Transverse colon (tissue), 4 donors: ENCODE data around the gene ALK. TPM values are rescaled to one million over a fixed set of nuclear protein-coding genes. Genes with fewer than 3 reads are reported as not detected.

Experiments used
- DNase-seq: peaks from one replicate; pipeline ENCODE4 v3.0.0-alpha.2; 2019
- H3K27ac ChIP-seq, 4 donors: fragments of 200-600 bp; sonication (generic); 2 replicates each; pipeline ENCODE4 v1.5.1; 2016 to 2018; ENCODE audit warnings: inconsistent platforms in 4 of 4
- H3K27me3 ChIP-seq: fragments of 200-600 bp; sonication (generic); 2 replicates; pipeline ENCODE4 v1.5.1; 2017; ENCODE audit warnings: inconsistent platforms
- H3K36me3 ChIP-seq, 4 donors: fragments of 200-600 bp; sonication (generic); 2 replicates each; pipeline ENCODE4 v1.5.1; 2017 to 2019; ENCODE audit warnings: inconsistent platforms in 4 of 4
- H3K4me1 ChIP-seq, 4 donors: fragments of 200-600 bp; sonication (generic); 2 replicates each; pipeline ENCODE4 v1.5.1; 2017 to 2020; ENCODE audit warnings: inconsistent platforms in 4 of 4
- H3K4me3 ChIP-seq, 4 donors: fragments of 200-600 bp; sonication (generic); 1 replicate in 1 of 4; 2 replicates in 3 of 4; pipeline versions ENCODE4 v1.5.1 to v1.6.1; 2017 to 2019; ENCODE audit warnings: inconsistent platforms in 4 of 4
- H3K9me3 ChIP-seq, 2 donors: fragments of 200-600 bp; sonication (generic); 2 replicates each; pipeline ENCODE4 v1.5.1; 2017 to 2019; ENCODE audit warnings: inconsistent platforms in 2 of 2
- CTCF ChIP-seq, 5 experiments: fragments of 200-600 bp in 3 of 5; fragments of 450-650 bp in 2 of 5; sonication (generic) in 3 of 5; IDR thresholded peaks; 1 replicate in 2 of 5; 2 replicates in 3 of 5; pipeline ENCODE4 v1.5.1; 2016 to 2017; ENCODE audit warnings: antibody characterized with exemption in 5 of 5, inconsistent platforms in 3 of 5, mild to moderate bottlenecking in 2 of 5, moderate library complexity in 1 of 5
- EP300 ChIP-seq: sonication (generic); formaldehyde crosslinking; IDR thresholded peaks from one replicate; pipeline ENCODE4 v1.6.1; 2017; ENCODE audit warnings: antibody characterized with exemption, low read depth
- POLR2A ChIP-seq: fragments of 450-650 bp; IDR thresholded peaks from one replicate; pipeline ENCODE4 v1.6.1; 2016; ENCODE audit warnings: antibody characterized with exemption, mild to moderate bottlenecking, moderate library complexity
- POLR2AphosphoS5 ChIP-seq, 3 donors: sonication (generic); formaldehyde crosslinking; IDR thresholded peaks; one replicate each; pipeline ENCODE4 v1.6.1; 2016; ENCODE audit warnings: antibody characterized with exemption in 3 of 3
- WGBS, 2 donors: methylation state at CpG; one replicate each; pipeline ENCODE4 v1.1.5; 2018; ENCODE audit warnings: low coverage in 1 of 2; 5-methylcytosine and 5-hydroxymethylcytosine counted together
- in situ Hi-C, 4 donors: fragments of 200-750 bp; cut with MboI; loops; one replicate each; pipeline versions ENCODE4 v1.15.0 to v1.15.1; 2017; ENCODE audit warnings: low sequenced_read_pairs in 3 of 4, low pct_ligation_motif_present in 1 of 4, low pct_unique_long_range_greater_than_20kb in 1 of 4
- intact Hi-C: fragments of 100-400 bp; cut with DNase I; formaldehyde crosslinking; loops from one replicate; pipeline ENCODE4 v1.15.1; 2023; ENCODE audit warnings: low total_unique reads
- total RNA-seq, 4 donors: library from RNA; depleted of rRNA; stranded (reverse); fragments of >200 nt; gene quantifications; one replicate each; pipeline ENCODE4 v1.1.0, GENCODE V29; 2016

The ALK gene
- total RNA-seq, 4 donors from 2014 or later, result 0.32 to 0.82 TPM; not detected in 2

- Histone ChIP-seq H3K9me3 (no peaks in the 10 kb centered on the region), H3K36me3 (no peaks in the 10 kb centered on the region), H3K27ac (no peak overlapping the region), H3K27me3 (no peaks in the 10 kb centered on the region), H3K4me3 (no peak overlapping the region), H3K4me1 (no peaks in the 10 kb centered on the region)
- in situ Hi-C loops (no loop called here), intact Hi-C loops (no loop called here)
- TF ChIP-seq EP300 (no peak), POLR2AphosphoS5 (IDR thresholded peaks at IDR 0.05) (no peak), CTCF (IDR thresholded peaks at IDR 0.05) (no peak), POLR2A (no peak)
- WGBS, 2 donors, result 65 to 73% methylated on average over 4 to 5 of the region's 5 CpGs
- DNase-seq, result no peak
Measured at GRCh38 chr2:29347774-29348461, 573.5 kb downstream of the ALK start.

- Histone ChIP-seq H3K4me1 (no peaks in the 10 kb centered on the region), H3K36me3 (no peaks in the 10 kb centered on the region), H3K9me3 (no peaks in the 10 kb centered on the region), H3K27me3 (no peaks in the 10 kb centered on the region), H3K4me3 (no peak overlapping the region), H3K27ac (no peak overlapping the region)
- 65 to 83% methylated on average over 2 of the region's 2 CpGs for WGBS, 2 donors
- in situ Hi-C loops (no loop called here), intact Hi-C loops (no loop called here)
- no peak for DNase-seq
- TF ChIP-seq EP300 (no peak), CTCF (IDR thresholded peaks at IDR 0.05) (no peak), POLR2A (no peak), POLR2AphosphoS5 (IDR thresholded peaks at IDR 0.05) (no peak)
Measured at GRCh38 chr2:29345236-29345635, 576.1 kb downstream of the ALK start.

- no peaks in the 10 kb centered on the region for H3K27me3 ChIP-seq
- no peak overlapping the region for H3K27ac ChIP-seq
- no peaks in the 10 kb centered on the region for H3K4me1 ChIP-seq
- H3K9me3 ChIP-seq, result no peaks in the 10 kb centered on the region
- intact Hi-C loops, result no loop called here
- no peak overlapping the region for H3K4me3 ChIP-seq
- H3K36me3 ChIP-seq, result no peaks in the 10 kb centered on the region
- TF ChIP-seq POLR2A (no peak), POLR2AphosphoS5 (IDR thresholded peaks at IDR 0.05) (no peak), CTCF (IDR thresholded peaks at IDR 0.05) (no peak), EP300 (no peak)
- in situ Hi-C loops, result no loop called here
- no peak for DNase-seq
Measured at GRCh38 chr2:29343830-29344229, 577.6 kb downstream of the ALK start.

GRCh38 chr2:29336341-29337241 is 584.8 kb downstream of the ALK start:
- in situ Hi-C loops, result no loop called here
- no peak for TF ChIP-seq CTCF (IDR thresholded peaks at IDR 0.05)
- no peak for TF ChIP-seq EP300
- Histone ChIP-seq H3K36me3 (no peaks in the 10 kb centered on the region), H3K4me1 (no peaks in the 10 kb centered on the region), H3K9me3 (no peaks in the 10 kb centered on the region), H3K27me3 (no peaks in the 10 kb centered on the region), H3K4me3 (no peak overlapping the region), H3K27ac (no peak overlapping the region)
- intact Hi-C loops, result no loop called here
- no peak for DNase-seq
- 66 to 68% methylated on average over 9 to 10 of the region's 10 CpGs for WGBS, 2 donors
